HUES6 (cell line): ENCODE data around the gene PLCG2.
"Not testable (repeated sequence)": the region's sequence is repeated elsewhere in the genome, so short reads cannot be mapped to it uniquely, and the experiment has no call there.

Experiments
- H3K27ac ChIP-seq: 2 replicates; pipeline ENCODE4 v1.7.0; 2013; ENCODE audit warnings: low read depth, mild to moderate bottlenecking, low read length, inconsistent platforms
- H3K27me3 ChIP-seq: 2 replicates; pipeline ENCODE4 v1.6.1; 2013; ENCODE audit warnings: low read length; ENCODE audit not compliant: control insufficient read depth, insufficient read depth
- H3K36me3 ChIP-seq: 2 replicates; pipeline ENCODE4 v1.6.1; 2013; ENCODE audit warnings: low read length; ENCODE audit not compliant: control insufficient read depth, insufficient read depth
- H3K4me1 ChIP-seq: 2 replicates; pipeline ENCODE4 v1.6.1; 2013; ENCODE audit warnings: low read length; ENCODE audit not compliant: control insufficient read depth, insufficient read depth
- H3K4me3 ChIP-seq: 2 replicates; pipeline ENCODE4 v1.5.1; 2013; ENCODE audit warnings: low read depth, low read length
- H3K9ac ChIP-seq: one replicate; pipeline ENCODE4 v1.6.1; 2013; ENCODE audit warnings: mild to moderate bottlenecking, low read length
- H3K9me3 ChIP-seq: 2 replicates; pipeline ENCODE4 v1.6.1; 2013; ENCODE audit warnings: low read depth, low read length; ENCODE audit not compliant: control insufficient read depth, insufficient read depth

The PLCG2 gene

DNA sequence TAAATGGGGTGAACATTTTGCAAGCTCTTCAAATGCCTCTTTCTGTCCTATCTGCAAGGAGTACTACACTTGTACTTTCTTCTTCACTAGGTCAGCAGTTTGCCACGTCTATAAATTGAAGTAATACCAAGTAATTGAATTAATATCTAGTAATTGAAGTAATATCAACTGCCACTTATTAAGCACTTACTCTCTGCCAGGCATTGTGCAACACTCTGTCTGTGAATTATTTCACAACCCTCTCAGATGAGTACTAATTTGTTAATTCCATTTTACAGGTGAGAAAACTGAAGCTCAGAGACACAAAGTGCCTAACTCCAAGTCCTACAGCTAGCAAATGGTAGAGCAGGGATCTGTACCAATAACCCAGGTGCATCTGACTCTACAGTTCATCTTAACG is 228.1 kb downstream of the PLCG2 start:
- no peaks in the 10 kb centered on the region; the same call in 1 of the 2 replicates for H3K4me1 ChIP-seq
- H3K27ac ChIP-seq, result no peak overlapping the region
- H3K36me3 ChIP-seq, result no peaks in the 10 kb centered on the region
- no peak overlapping the region for H3K9ac ChIP-seq
- no peak overlapping the region for H3K4me3 ChIP-seq
- peaks cover 38% of the 10 kb centered on the region for H3K9me3 ChIP-seq
- H3K27me3 ChIP-seq, result no peaks in the 10 kb centered on the region

DNA sequence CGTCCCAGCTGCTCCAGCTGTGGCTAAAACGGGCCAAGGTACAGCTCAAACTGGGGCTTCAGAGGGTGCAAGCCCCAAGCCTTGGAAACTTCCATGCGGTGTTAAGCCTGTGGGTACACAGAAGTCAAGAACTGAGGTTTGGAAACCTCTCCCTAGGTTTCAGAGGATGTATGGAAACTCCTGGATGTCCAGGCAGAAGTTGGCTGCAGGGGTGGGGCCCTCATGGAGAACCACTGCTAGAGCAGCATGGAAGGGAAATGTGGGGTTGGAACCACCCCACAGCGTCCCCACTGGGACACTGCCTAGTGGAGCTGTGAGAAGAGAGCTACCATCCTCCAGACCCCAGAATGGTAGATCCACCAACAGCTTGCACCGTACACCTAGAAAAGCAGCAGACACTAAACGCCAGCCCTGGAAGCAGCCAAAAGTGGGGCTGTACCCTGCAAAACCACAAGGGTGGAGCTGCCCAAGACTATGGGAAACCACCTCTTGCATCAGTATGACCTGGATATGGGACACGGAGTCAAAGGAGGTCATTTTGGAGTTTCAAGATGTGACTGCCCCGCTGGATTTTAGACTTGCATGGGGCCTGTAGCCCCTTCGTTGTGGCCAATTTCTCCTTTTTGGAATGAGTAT is 230.0 kb downstream of the PLCG2 start:
- Histone ChIP-seq H3K9ac (no peak overlapping the region), H3K27me3 (no peaks in the 10 kb centered on the region), H3K27ac (no peak overlapping the region), H3K9me3 (peaks cover 38% of the 10 kb centered on the region), H3K4me1 (no peaks in the 10 kb centered on the region; the same call in 1 of the 2 replicates), H3K36me3 (no peaks in the 10 kb centered on the region), H3K4me3 (no peak overlapping the region)

DNA sequence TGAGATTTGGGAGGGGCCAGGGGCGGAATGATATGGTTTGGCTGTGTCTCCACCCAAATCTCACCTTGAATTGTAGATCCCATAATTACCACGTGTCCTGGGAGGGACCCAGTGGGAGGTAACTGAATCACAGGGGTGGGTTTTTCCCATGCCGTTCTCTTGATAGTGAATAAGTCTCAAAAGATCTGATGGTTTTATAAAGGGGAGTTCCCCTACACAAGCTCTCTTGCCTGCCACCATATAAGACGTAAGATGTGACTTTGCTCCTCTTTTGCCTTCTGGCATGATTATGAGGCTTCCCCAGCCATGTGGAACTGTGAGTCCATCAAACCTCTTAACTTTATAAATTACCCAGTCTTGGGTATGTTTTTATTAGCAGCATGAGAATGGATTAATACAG is 230.7 kb downstream of the PLCG2 start:
- H3K9me3 ChIP-seq, result peaks cover 38% of the 10 kb centered on the region
- not testable (repeated sequence) for H3K27ac ChIP-seq, H3K4me3 ChIP-seq, H3K36me3 ChIP-seq, H3K27me3 ChIP-seq, H3K9ac ChIP-seq, H3K4me1 ChIP-seq

DNA sequence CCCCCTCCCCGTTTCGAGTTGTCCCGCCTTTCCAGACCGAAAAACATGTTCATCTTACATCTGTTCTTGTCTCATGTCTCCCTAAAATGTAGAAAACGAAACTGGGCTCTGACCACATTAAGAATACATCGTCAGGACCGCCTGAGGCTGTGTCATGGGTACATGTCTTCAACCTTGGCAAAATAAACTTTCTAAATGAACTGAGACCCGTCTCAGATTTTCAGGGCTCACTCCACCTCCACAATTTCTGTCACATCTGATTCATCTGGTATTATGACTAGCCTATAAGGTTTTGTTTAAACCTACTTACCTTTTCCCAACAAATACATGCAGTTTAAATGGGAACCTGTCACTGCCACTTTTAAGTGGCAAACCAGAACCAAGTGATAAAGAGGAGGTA is 231.6 kb downstream of the PLCG2 start:
- Histone ChIP-seq H3K9ac (no peak overlapping the region), H3K9me3 (peaks cover 42% of the 10 kb centered on the region), H3K27me3 (no peaks in the 10 kb centered on the region), H3K27ac (no peak overlapping the region), H3K4me1 (no peaks in the 10 kb centered on the region), H3K4me3 (no peak overlapping the region), H3K36me3 (no peaks in the 10 kb centered on the region)

DNA sequence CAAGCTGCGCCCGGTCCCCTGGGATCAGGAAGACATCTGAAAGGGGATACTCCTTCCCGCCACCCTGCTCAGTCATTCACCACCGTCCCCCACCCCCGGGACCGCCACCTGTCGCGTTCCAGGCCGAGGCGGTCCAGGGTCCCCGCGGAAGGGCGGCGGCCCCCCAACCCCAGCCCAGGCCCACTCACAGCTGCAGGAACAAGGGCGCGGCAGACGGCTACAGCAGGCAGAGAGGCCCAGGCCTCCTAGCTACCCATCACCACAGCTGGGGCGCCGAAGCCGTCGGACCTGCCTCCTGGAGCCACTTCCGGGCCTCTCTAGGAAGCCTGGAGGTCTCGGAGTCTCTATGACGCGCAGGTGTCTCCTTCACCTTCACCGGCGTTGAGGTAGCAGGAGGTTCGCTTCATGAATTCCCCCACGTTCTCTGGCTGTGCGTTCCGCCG is 232.1 kb downstream of the PLCG2 start, which contains the start of gene SDR42E1:
Gene SDR42E1 (minus strand): TSS at position 272 of the 443 bp plus-strand sequence. CDS start 10,612 bp downstream, outside the sequence.
- H3K4me3 ChIP-seq, result no peak within 1 kb of the TSS

More for the DNA sequence above, 232.1 kb downstream of the PLCG2 start, which contains the start of gene SDR42E1:
- Histone ChIP-seq H3K27me3 (no peaks in the 10 kb centered on the region), H3K36me3 (no peaks in the 10 kb centered on the region), H3K27ac (no peak within 1 kb of the TSS), H3K9ac (no peak within 1 kb of the TSS), H3K4me1 (no peaks in the 10 kb centered on the region), H3K9me3 (peaks cover 43% of the 10 kb centered on the region)
